Endodermal cell (in vitro differentiated cells): ENCODE measurements around the gene FAR1. TPM values are rescaled to one million over a fixed set of nuclear protein-coding genes. Genes with fewer than 3 reads are reported as not detected.

Experiments used
- DNase-seq: peaks from one replicate; pipeline ENCODE4 v3.0.0-alpha.2; 2017
- H3K27ac ChIP-seq: 2 replicates; pipeline ENCODE4 v1.5.1; 2013; ENCODE audit warnings: mild to moderate bottlenecking, low read depth, low read length, moderate library complexity
- H3K27me3 ChIP-seq: 2 replicates; pipeline ENCODE4 v1.6.1; 2013; ENCODE audit warnings: mild to moderate bottlenecking, low read length, moderate library complexity; ENCODE audit not compliant: insufficient read depth, control insufficient read depth, poor library complexity, severe bottlenecking
- H3K36me3 ChIP-seq: 2 replicates; pipeline ENCODE4 v1.7.0; 2013; ENCODE audit warnings: mild to moderate bottlenecking, low read length, moderate library complexity; ENCODE audit not compliant: control insufficient read depth, insufficient read depth
- H3K4me1 ChIP-seq: one replicate; pipeline ENCODE4 v1.7.0; 2013; ENCODE audit warnings: low read length; ENCODE audit not compliant: control insufficient read depth, insufficient read depth
- H3K4me3 ChIP-seq: 2 replicates; pipeline ENCODE4 v1.5.1; 2013; ENCODE audit warnings: mild to moderate bottlenecking, low read length, moderate library complexity
- H3K9ac ChIP-seq: 2 replicates; pipeline ENCODE4 v1.6.1; 2013; ENCODE audit warnings: mild to moderate bottlenecking, low read length, moderate library complexity; ENCODE audit not compliant: poor library complexity, severe bottlenecking; ENCODE audit errors: extremely low read depth
- H3K9me3 ChIP-seq: 2 replicates; pipeline ENCODE4 v1.6.1; 2013; ENCODE audit warnings: mild to moderate bottlenecking, low read length, moderate library complexity; ENCODE audit not compliant: control insufficient read depth
- H3K27ac Mint-ChIP-seq: 2 replicates; pipeline ENCODE4 v1.8.0; 2020; ENCODE audit warnings: mixed read lengths
- H3K27me3 Mint-ChIP-seq: 2 replicates; pipeline ENCODE4 v1.8.0; 2021; ENCODE audit warnings: mild to moderate bottlenecking, mixed read lengths; ENCODE audit not compliant: insufficient read depth
- H3K36me3 Mint-ChIP-seq: 2 replicates; pipeline ENCODE4 v1.8.0; 2020; ENCODE audit warnings: low read depth, mixed read lengths
- H3K4me1 Mint-ChIP-seq: 2 replicates; pipeline ENCODE4 v1.8.0; 2020; ENCODE audit warnings: mixed read lengths
- H3K4me3 Mint-ChIP-seq: 2 replicates; pipeline ENCODE4 v1.8.0; 2020; ENCODE audit warnings: mild to moderate bottlenecking, moderate library complexity, mixed read lengths
- H3K9me3 Mint-ChIP-seq: 2 replicates; pipeline ENCODE4 v1.8.0; 2020; ENCODE audit warnings: mild to moderate bottlenecking, mixed read lengths
- WGBS, 2 experiments: methylation state at CpG; one replicate each; pipeline versions ENCODE4 v1.1.5 to v1.1.7; 2013; ENCODE audit warnings: missing lambda C conversion rate in 2 of 2, mixed read lengths in 1 of 2; ENCODE audit not compliant: insufficient coverage in 1 of 2, insufficient read length in 1 of 2; 5-methylcytosine and 5-hydroxymethylcytosine counted together
- total RNA-seq, 2 donors: library from RNA; stranded (reverse); fragmentation: NEBNext Ultra II Directional in 1 of 2; extraction: Animal tissue kit (Norgen Biotek cat#: 25700) in 1 of 2; gene quantifications; 2 replicates in 1 of 2; 3 replicates in 1 of 2; pipeline ENCODE4 v1.2.1, GENCODE V29; 2021
- TF ChIP-seq, protein P1 (sequence below): fragments of 200-600 bp; sonication (generic); conservative IDR thresholded peaks from 2 replicates; pipeline ENCODE4 v1.5.0; 2021; ENCODE audit warnings: antibody characterized with exemption, mild to moderate bottlenecking

The FAR1 gene
- total RNA-seq, 2 donors from 2014 or later = 98.3 to 98.8 TPM

- Histone ChIP-seq H3K9me3 (peaks cover 16% of the 10 kb centered on the region), H3K36me3 (no peaks in the 10 kb centered on the region), H3K27me3 (peaks cover 11% of the 10 kb centered on the region), H3K4me3 (no peak overlapping the region), H3K4me1 (peaks cover 12% of the 10 kb centered on the region), H3K27ac (no peak overlapping the region), H3K9ac (no peak overlapping the region)
- Mint-ChIP-seq H3K4me1 (peaks cover 28% of the 10 kb centered on the region), H3K4me3 (no peak overlapping the region), H3K27me3 (peaks cover 12% of the 10 kb centered on the region), H3K9me3 (peaks cover 9% of the 10 kb centered on the region), H3K27ac (no peak overlapping the region), H3K36me3 (no peaks in the 10 kb centered on the region)
- TF ChIP-seq, protein P1, sequence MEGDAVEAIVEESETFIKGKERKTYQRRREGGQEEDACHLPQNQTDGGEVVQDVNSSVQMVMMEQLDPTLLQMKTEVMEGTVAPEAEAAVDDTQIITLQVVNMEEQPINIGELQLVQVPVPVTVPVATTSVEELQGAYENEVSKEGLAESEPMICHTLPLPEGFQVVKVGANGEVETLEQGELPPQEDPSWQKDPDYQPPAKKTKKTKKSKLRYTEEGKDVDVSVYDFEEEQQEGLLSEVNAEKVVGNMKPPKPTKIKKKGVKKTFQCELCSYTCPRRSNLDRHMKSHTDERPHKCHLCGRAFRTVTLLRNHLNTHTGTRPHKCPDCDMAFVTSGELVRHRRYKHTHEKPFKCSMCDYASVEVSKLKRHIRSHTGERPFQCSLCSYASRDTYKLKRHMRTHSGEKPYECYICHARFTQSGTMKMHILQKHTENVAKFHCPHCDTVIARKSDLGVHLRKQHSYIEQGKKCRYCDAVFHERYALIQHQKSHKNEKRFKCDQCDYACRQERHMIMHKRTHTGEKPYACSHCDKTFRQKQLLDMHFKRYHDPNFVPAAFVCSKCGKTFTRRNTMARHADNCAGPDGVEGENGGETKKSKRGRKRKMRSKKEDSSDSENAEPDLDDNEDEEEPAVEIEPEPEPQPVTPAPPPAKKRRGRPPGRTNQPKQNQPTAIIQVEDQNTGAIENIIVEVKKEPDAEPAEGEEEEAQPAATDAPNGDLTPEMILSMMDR = no peak
- DNase-seq = no peak
- WGBS, 2 experiments = 89 to 100% methylated on average over 1 to 2 of the region's 2 CpGs
These were observed 100.7 kb downstream of the FAR1 start for GRCh38 chr11:13769188-13769587.

DNA sequence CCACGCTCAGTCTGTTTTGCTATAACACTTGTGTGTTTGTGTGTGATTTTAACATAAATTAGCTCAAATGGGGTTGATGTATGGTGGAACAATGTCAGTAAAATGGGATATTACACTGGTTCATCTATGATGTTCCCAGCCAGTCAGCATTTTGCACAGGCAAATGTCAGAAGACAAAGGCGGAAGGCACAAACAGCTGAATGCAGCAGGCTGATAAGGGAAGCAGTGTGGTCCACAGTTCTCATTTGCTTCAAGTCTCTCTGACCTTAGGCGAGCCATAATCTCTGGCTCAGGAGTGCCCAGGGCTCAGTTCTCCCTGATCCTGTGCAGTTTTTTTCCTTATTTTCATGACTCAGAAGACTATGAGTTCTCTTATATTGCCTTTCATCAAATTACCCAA lies 102.7 kb downstream of the FAR1 start:
- Histone ChIP-seq H3K9me3 (peaks cover 16% of the 10 kb centered on the region), H3K27ac (no peak overlapping the region), H3K36me3 (no peaks in the 10 kb centered on the region), H3K4me1 (peaks cover 5% of the 10 kb centered on the region), H3K4me3 (no peak overlapping the region), H3K9ac (no peak overlapping the region), H3K27me3 (peaks cover 11% of the 10 kb centered on the region)
- peaks cover 17% of the 10 kb centered on the region for H3K4me1 Mint-ChIP-seq
- H3K27ac Mint-ChIP-seq = no peak overlapping the region
- peaks cover 11% of the 10 kb centered on the region for H3K9me3 Mint-ChIP-seq
- 95 to 96% methylated on average over 3 of the region's 3 CpGs for WGBS, 2 experiments
- DNase-seq = no peak
- peaks cover 17% of the 10 kb centered on the region for H3K27me3 Mint-ChIP-seq
- H3K36me3 Mint-ChIP-seq = no peaks in the 10 kb centered on the region
- TF ChIP-seq, protein P1 = no peak
- no peak overlapping the region for H3K4me3 Mint-ChIP-seq

DNA sequence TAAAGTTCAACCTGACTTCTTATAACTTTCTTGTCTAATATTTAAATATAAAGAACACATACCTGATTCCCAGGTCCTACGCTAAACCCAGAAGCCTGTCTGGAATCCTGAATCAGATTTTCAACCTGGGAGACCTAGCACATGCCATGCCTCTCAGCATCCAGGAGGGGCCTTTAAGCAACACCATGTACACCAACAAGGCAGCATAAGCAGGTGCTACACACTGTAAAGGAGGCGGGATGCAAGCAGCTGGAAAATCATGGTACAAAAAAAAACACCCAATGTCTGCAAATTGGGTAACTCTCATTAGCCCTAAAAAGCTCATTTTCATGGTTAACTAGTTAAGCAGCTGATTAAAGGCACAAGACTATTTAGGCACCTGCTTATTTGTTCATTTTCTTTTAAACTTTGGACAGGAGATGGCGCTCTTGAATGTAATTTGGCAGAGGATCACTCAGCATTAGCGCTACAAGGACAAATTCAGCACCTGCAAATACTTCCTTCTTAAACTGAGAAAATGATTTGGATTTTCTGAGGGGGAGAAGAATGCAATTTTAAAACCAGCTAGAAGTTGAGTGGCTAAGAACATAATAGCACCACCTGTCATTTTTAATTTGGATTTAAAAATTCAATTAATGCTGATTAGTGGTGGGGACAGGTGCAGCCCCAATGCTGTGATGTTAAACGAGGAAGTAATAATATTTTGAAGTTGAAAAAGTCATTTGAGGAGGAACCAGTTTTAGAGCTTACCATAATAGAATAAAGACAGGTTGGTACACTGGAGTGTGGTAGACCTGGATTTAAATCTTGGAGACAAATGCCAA lies 104.0 kb downstream of the FAR1 start:
- H3K36me3 ChIP-seq = no peaks in the 10 kb centered on the region
- H3K27ac ChIP-seq = no peak overlapping the region
- Mint-ChIP-seq H3K27me3 (peaks cover 17% of the 10 kb centered on the region), H3K4me3 (no peak overlapping the region), H3K4me1 (peaks cover 26% of the 10 kb centered on the region), H3K36me3 (no peaks in the 10 kb centered on the region), H3K9me3 (peaks cover 11% of the 10 kb centered on the region), H3K27ac (no peak overlapping the region)
- no peak overlapping the region for H3K4me3 ChIP-seq
- TF ChIP-seq, protein P1 = peak; percentile 87
- peaks cover 11% of the 10 kb centered on the region for H3K27me3 ChIP-seq
- H3K4me1 ChIP-seq = peaks cover 9% of the 10 kb centered on the region
- 43 to 58% methylated on average over 2 to 5 of the region's 5 CpGs for WGBS, 2 experiments
- peaks cover 16% of the 10 kb centered on the region for H3K9me3 ChIP-seq
- no peak overlapping the region for H3K9ac ChIP-seq
- DNase-seq = no peak
